ENCODE measurements around the gene PEMT. TPM values are rescaled to one million over a fixed set of nuclear protein-coding genes. Genes with fewer than 3 reads are reported as not detected.

Gene PEMT
- total and polyA plus RNA-seq, 2 of the 4 experiments (the other 2 are of a cell fraction), result 23.3 to 49.5 TPM

DNA sequence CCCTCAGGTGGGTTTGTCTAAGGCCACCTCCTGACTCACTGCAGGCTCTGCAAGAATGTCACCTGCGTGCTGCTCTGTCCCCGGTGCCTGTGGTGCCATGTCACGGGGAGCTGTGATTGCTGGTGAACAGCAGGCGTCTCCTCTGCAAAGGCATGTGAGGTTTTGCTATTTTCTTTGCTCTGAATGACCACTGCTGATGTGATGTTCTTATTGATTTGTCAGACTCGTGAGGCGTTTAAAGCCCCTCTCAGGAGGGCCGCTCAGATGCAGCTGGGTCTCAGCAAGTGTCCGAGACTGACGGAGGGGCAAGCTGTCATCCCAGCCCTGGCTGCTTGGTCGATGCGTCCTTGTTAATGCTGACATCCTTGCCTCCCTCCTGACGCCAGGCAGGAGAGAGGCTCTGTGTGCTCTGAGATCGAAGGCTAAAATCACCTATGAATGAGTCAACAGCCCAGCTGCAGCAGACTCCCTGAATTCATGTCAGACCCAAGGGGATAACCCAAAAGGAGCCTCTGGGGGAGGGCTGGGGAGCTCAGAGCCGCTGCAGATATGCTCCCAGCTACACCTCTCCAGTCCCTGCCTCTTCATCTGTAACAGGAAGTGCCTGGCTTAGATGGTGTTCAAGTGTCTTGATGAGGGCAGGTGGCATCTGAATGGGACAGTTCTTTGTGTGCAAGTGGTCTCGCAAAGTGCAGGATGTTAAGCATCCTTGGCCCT, 11.8 kb upstream of the PEMT start:
- no peak overlapping the region for H3K27ac ChIP-seq (ENCODE audit: insufficient read depth, low read length)
- POLR2A ChIA-PET (ENCODE audit: unreplicated experiment), result no interaction called here
- H2BK120ac ChIP-seq (ENCODE audit: low read depth, low read length), result no peak overlapping the region
- no peak overlapping the region for H3K4me2 ChIP-seq (ENCODE audit: low read depth, low read length)
- H2AK9ac ChIP-seq (replicated peaks; ENCODE audit: low read depth, low read length, poor library complexity), result no peak overlapping the region
- peaks cover 4% of the 10 kb centered on the region for H3K4me1 ChIP-seq (ENCODE audit: control insufficient read depth, insufficient read depth, low read length)
- no peak overlapping the region for H3K56ac ChIP-seq (ENCODE audit: extremely low read depth, insufficient read depth, low read length)
- no peak overlapping the region for H3K18ac ChIP-seq (ENCODE audit: low read depth, low read length)
- in situ Hi-C loops (cut with MboI; ENCODE audit: low sequenced_read_pairs), result no loop called here
- no TSS peak for BruUV-seq (replicated peaks)
- CTCF ChIA-PET, result interaction anchor here (0.8 kb wide), 1 partner anchor 10 kb away, joined by 5 read pairs; no protein-coding TSS in a partner anchor
- DNase-seq, result no peak
- H4K8ac ChIP-seq (ENCODE audit: low read depth in 2 of 2, low read length in 2 of 2), result no peak overlapping the region
- dilution Hi-C loops (cut with HindIII; ENCODE audit: low sequenced_read_pairs, unreplicated experiment), result no loop called here
- intact Hi-C loops (cut with micrococcal nuclease), result no loop called here
- no peak overlapping the region for H2BK20ac ChIP-seq (ENCODE audit: low read depth, low read length)
- H3K79me1 ChIP-seq (ENCODE audit: low read depth in 1 of 2, low read length in 2 of 2), result no peaks in the 10 kb centered on the region
- H2BK15ac ChIP-seq (ENCODE audit: low read depth, low read length), result no peak overlapping the region
- H3K14ac ChIP-seq (replicated peaks; ENCODE audit: low read depth, low read length), result no peak overlapping the region
- H3K36me3 ChIP-seq (ENCODE audit: control insufficient read depth, insufficient read depth, low read length), result no peaks in the 10 kb centered on the region
- peaks cover 7% of the 10 kb centered on the region for H3K9me1 ChIP-seq (ENCODE audit: insufficient read depth, low read length)
- H3K23ac ChIP-seq (ENCODE audit: low read depth, low read length), result no peak overlapping the region
- TF ChIP-seq MAFK (IDR thresholded peaks at IDR 0.05; ENCODE audit: low read depth, low read length), result no peak
- no peak for TF ChIP-seq CHD1 (IDR thresholded peaks at IDR 0.05; ENCODE audit: low read depth, low read length)
- TF ChIP-seq MAZ (IDR thresholded peaks at IDR 0.05; ENCODE audit: borderline replicate concordance, low read depth, low read length), result no peak
- no peak for TF ChIP-seq NFE2L2 (IDR thresholded peaks at IDR 0.05; ENCODE audit: low read depth, low read length)
- no peak for ATAC-seq (ENCODE audit: low read depth)
- no peak overlapping the region for H2BK5ac ChIP-seq (ENCODE audit: low read depth, low read length, poor library complexity, severe bottlenecking)
- H3K27me3 ChIP-seq (ENCODE audit: control insufficient read depth, insufficient read depth, low read length), result peaks cover 7% of the 10 kb centered on the region; the same call in 1 of the 2 replicates
- H4K91ac ChIP-seq (ENCODE audit: insufficient read depth, low read depth, low read length), result no peak overlapping the region
- H4K20me1 ChIP-seq (ENCODE audit: insufficient read depth, low read length), result no peaks in the 10 kb centered on the region
- H3K9ac ChIP-seq (ENCODE audit: low read depth, low read length), result no peak overlapping the region
- H2AFZ ChIP-seq (replicated peaks; ENCODE audit: low read length, poor library complexity), result no peak overlapping the region
- no peak overlapping the region for H2AK5ac ChIP-seq (ENCODE audit: low read depth, low read length)
- 40% methylated on average over 6 of the region's 15 CpGs; no CpG with 5 or more reads in 1 of the 2 experiments for WGBS, 2 experiments (ENCODE audit: extremely low coverage in 2 of 2, insufficient read length in 1 of 2)
- no peak overlapping the region for H3K4ac ChIP-seq (ENCODE audit: low read depth, low read length)
- no peaks in the 10 kb centered on the region for H3K9me3 ChIP-seq (ENCODE audit: control insufficient read depth, insufficient read depth, low read length)
- no peak overlapping the region for H3K4me3 ChIP-seq (ENCODE audit: insufficient read depth, low read depth, low read length)
- H4K5ac ChIP-seq (ENCODE audit: low read depth, low read length), result no peak overlapping the region

Measured in IMR-90 (cell line).